Gastrocnemius medialis (tissue), 4 donors: ENCODE data around the gene ST8SIA5.

Source experiments
- CTCF ChIP-seq, 5 experiments: fragments of 450-650 bp in 3 of 5; fragments of 200-600 bp in 2 of 5; sonication (generic) in 2 of 5; IDR thresholded peaks in 4 of 5; conservative IDR thresholded peaks in 1 of 5; 1 replicate in 4 of 5; 2 replicates in 1 of 5; pipeline ENCODE4 v1.5.1; 2016 to 2019; ENCODE audit warnings: antibody characterized with exemption in 5 of 5, mild to moderate bottlenecking in 3 of 5, moderate library complexity in 3 of 5
- POLR2A ChIP-seq, 2 donors: fragments of 450-650 bp; IDR thresholded peaks; one replicate each; pipeline ENCODE4 v1.6.1; 2017; ENCODE audit warnings: antibody characterized with exemption in 2 of 2, mild to moderate bottlenecking in 2 of 2, moderate library complexity in 2 of 2

- TF ChIP-seq CTCF (IDR thresholded peaks at IDR 0.05 in 4 of 5, conservative IDR thresholded peaks at IDR 0.05 in 1 of 5) (no peak), POLR2A (IDR thresholded peaks at IDR 0.05) (no peak)
Observed at GRCh38 chr18:46756025-46756558, 761 bp downstream of the ST8SIA5 start.
